H1 (cell line): ENCODE results near the gene PREX1. TPM values are rescaled to one million over a fixed set of nuclear protein-coding genes. Genes with fewer than 3 reads are reported as not detected.

Experiments
- CTCF ChIA-PET: fragments of 300-600 bp; sonication (Branson Sonifier 250); formaldehyde crosslinking; loops from one replicate; lab custom pipeline; 2021; ENCODE audit not compliant: partially characterized antibody; lab: Charles Lee
- POLR2A ChIA-PET: fragments of 300-600 bp; sonication (Branson Sonifier 250); formaldehyde crosslinking; loops from one replicate; lab custom pipeline; 2021; ENCODE audit warnings: inconsistent platforms; ENCODE audit not compliant: partially characterized antibody; lab: Charles Lee
- DNase-seq, 2 experiments: peaks; one replicate each; pipeline versions ENCODE4 v3.0.0 to v3.0.0-alpha.2; 2010 to 2022; ENCODE audit warnings: low spot score in 2 of 2, low read depth in 1 of 2, mixed read lengths in 1 of 2
- FAIRE-seq: peaks from 2 replicates; lab custom pipeline; 2011; peaks lifted over from hg19 to GRCh38; lab: Jason Lieb, UNC
- H2AFZ ChIP-seq: 2 replicates; pipeline ENCODE4 v1.8.1; 2012; ENCODE audit warnings: low read length, inconsistent platforms
- H2AK5ac ChIP-seq: 2 replicates; pipeline ENCODE4 v1.6.1; 2013; ENCODE audit warnings: low read depth, low read length
- H2BK120ac ChIP-seq: replicated peaks from 2 replicates; pipeline ENCODE3; 2013; ENCODE audit warnings: low read depth, low read length, inconsistent platforms
- H2BK12ac ChIP-seq: 2 replicates; pipeline ENCODE4 v1.6.1; 2013; ENCODE audit warnings: low read depth, low read length
- H2BK15ac ChIP-seq: 2 replicates; pipeline ENCODE4 v1.6.1; 2013; ENCODE audit warnings: low read length
- H2BK20ac ChIP-seq: 2 replicates; pipeline ENCODE4 v1.6.1; 2013; ENCODE audit warnings: low read length
- H2BK5ac ChIP-seq: 2 replicates; pipeline ENCODE4 v1.6.1; 2013; ENCODE audit warnings: low read depth, low read length
- H3K14ac ChIP-seq: 2 replicates; pipeline ENCODE4 v1.6.1; 2013; ENCODE audit warnings: inconsistent platforms; ENCODE audit not compliant: insufficient read length
- H3K18ac ChIP-seq: 2 replicates; pipeline ENCODE4 v1.6.1; 2013; ENCODE audit warnings: low read length; ENCODE audit errors: extremely low read depth
- H3K23ac ChIP-seq: 2 replicates; pipeline ENCODE4 v1.6.1; 2013; ENCODE audit warnings: inconsistent platforms; ENCODE audit not compliant: insufficient read length
- H3K23me2 ChIP-seq: 2 replicates; pipeline ENCODE4 v1.6.1; 2013; ENCODE audit warnings: low read depth, low read length
- H3K27ac ChIP-seq: 2 replicates; pipeline ENCODE4 v1.6.1; 2011; ENCODE audit warnings: low read depth, low read length, inconsistent platforms
- H3K27me3 ChIP-seq, 4 experiments: replicated peaks in 1 of 4; 1 replicate in 1 of 4; 2 replicates in 3 of 4; pipeline versions ENCODE4 v1.6.1 to v1.8.1; 2011 to 2013; ENCODE audit warnings: low read length in 3 of 4, mild to moderate bottlenecking in 3 of 4, inconsistent platforms in 2 of 4, mixed read lengths in 2 of 4, moderate library complexity in 1 of 4; ENCODE audit not compliant: control insufficient read depth in 3 of 4, insufficient read depth in 3 of 4; ENCODE audit errors: extremely low read depth in 1 of 4
- H3K36me3 ChIP-seq, 4 experiments: 2 replicates each; pipeline versions ENCODE4 v1.6.1 to v1.8.1; 2011 to 2013; ENCODE audit warnings: mild to moderate bottlenecking in 4 of 4, low read length in 3 of 4, moderate library complexity in 2 of 4, control low read depth in 1 of 4, inconsistent platforms in 1 of 4; ENCODE audit not compliant: insufficient read depth in 4 of 4, control insufficient read depth in 2 of 4
- H3K4ac ChIP-seq: replicated peaks from 2 replicates; pipeline ENCODE3; 2013; ENCODE audit warnings: low read length, low read depth, mixed read lengths, inconsistent platforms; ENCODE audit not compliant: insufficient read length
- H3K4me1 ChIP-seq, 4 experiments: replicated peaks in 1 of 4; 1 replicate in 1 of 4; 2 replicates in 3 of 4; pipeline versions ENCODE4 v1.6.1 to v1.8.1; 2011 to 2013; ENCODE audit warnings: low read length in 3 of 4, inconsistent platforms in 2 of 4, mixed read lengths in 1 of 4; ENCODE audit not compliant: insufficient read depth in 4 of 4, control insufficient read depth in 3 of 4
- H3K4me2 ChIP-seq, 2 experiments: 2 replicates each; pipeline versions ENCODE4 v1.6.1 to v1.8.1; 2011 to 2013; ENCODE audit warnings: low read depth in 2 of 2, low read length in 2 of 2, control low read depth in 1 of 2, inconsistent platforms in 1 of 2, mild to moderate bottlenecking in 1 of 2; ENCODE audit not compliant: insufficient read depth in 1 of 2
- H3K4me3 ChIP-seq, 4 experiments: fragments of 200-600, 300-600 bp in 1 of 4; sonication (generic), shearing (Covaris generic), sonication (Bioruptor Twin) in 1 of 4; 2 replicates each; pipeline versions ENCODE4 v1.5.1 to v1.8.1; 2011 to 2016; ENCODE audit warnings: low read length in 4 of 4, low read depth in 3 of 4, control low read depth in 2 of 4, inconsistent platforms in 2 of 4, mild to moderate bottlenecking in 2 of 4, mixed read lengths in 1 of 4, moderate library complexity in 1 of 4; ENCODE audit not compliant: insufficient read depth in 2 of 4; ENCODE audit errors: extremely low read depth in 1 of 4
- H3K56ac ChIP-seq: replicated peaks from 2 replicates; pipeline ENCODE3; 2013; ENCODE audit warnings: low read depth, mild to moderate bottlenecking, mixed read lengths, low read length, inconsistent platforms; ENCODE audit not compliant: insufficient read length
- H3K79me1 ChIP-seq: 2 replicates; pipeline ENCODE4 v1.6.1; 2013; ENCODE audit warnings: low read depth, low read length, control low read depth
- H3K79me2 ChIP-seq, 2 experiments: 2 replicates each; pipeline versions ENCODE4 v1.6.1 to v1.8.1; 2012 to 2013; ENCODE audit warnings: low read length in 2 of 2, mild to moderate bottlenecking in 2 of 2, inconsistent platforms in 1 of 2; ENCODE audit not compliant: insufficient read depth in 2 of 2, control insufficient read depth in 1 of 2
- H3K9ac ChIP-seq, 4 experiments: replicated peaks in 1 of 4; 1 replicate in 1 of 4; 2 replicates in 3 of 4; pipeline versions ENCODE4 v1.6.1 to v1.8.1; 2011 to 2013; ENCODE audit warnings: low read depth in 3 of 4, low read length in 3 of 4, control low read depth in 2 of 4, mild to moderate bottlenecking in 2 of 4, moderate library complexity in 2 of 4, inconsistent platforms in 1 of 4; ENCODE audit errors: extremely low read depth in 1 of 4
- H3K9me3 ChIP-seq, 2 experiments: 2 replicates each; pipeline versions ENCODE4 v1.6.1 to v1.8.1; 2012 to 2013; ENCODE audit warnings: mild to moderate bottlenecking in 2 of 2, moderate library complexity in 2 of 2, control low read depth in 1 of 2, inconsistent platforms in 1 of 2, low read depth in 1 of 2, low read length in 1 of 2, mixed read lengths in 1 of 2; ENCODE audit not compliant: insufficient read depth in 2 of 2
- H4K20me1 ChIP-seq, 2 experiments: replicated peaks in 1 of 2; 2 replicates each; pipeline versions ENCODE3 to v1.8.1; 2011 to 2013; ENCODE audit warnings: inconsistent platforms in 2 of 2, low read length in 2 of 2, mild to moderate bottlenecking in 1 of 2; ENCODE audit not compliant: insufficient read depth in 2 of 2, control insufficient read depth in 1 of 2
- H4K5ac ChIP-seq: 2 replicates; pipeline ENCODE4 v1.6.1; 2013; ENCODE audit warnings: low read length, low read depth, mixed read lengths, inconsistent platforms; ENCODE audit not compliant: insufficient read length
- H4K8ac ChIP-seq: 2 replicates; pipeline ENCODE4 v1.8.0; 2013; ENCODE audit warnings: mild to moderate bottlenecking, moderate library complexity, low read length, inconsistent platforms; ENCODE audit not compliant: insufficient read depth; ENCODE audit errors: extremely low read depth
- H4K91ac ChIP-seq: replicated peaks from 2 replicates; pipeline ENCODE3; 2013; ENCODE audit warnings: low read length, mixed read lengths, inconsistent platforms; ENCODE audit not compliant: insufficient read length
- BRCA1 ChIP-seq: IDR thresholded peaks from 2 replicates; pipeline ENCODE4 v1.6.1; 2012; ENCODE audit warnings: low read depth, low read length, improper control_type of control experiment
- CBX8 ChIP-seq: fragments of 300-800, 300-1000 bp; sonication (generic); IDR thresholded peaks from 2 replicates; pipeline ENCODE4 v1.7.1; 2016; ENCODE audit warnings: low read depth, low read length, borderline replicate concordance
- CTBP2 ChIP-seq: IDR thresholded peaks from 2 replicates; pipeline ENCODE4 v1.7.0; 2011; ENCODE audit warnings: borderline replicate concordance, mild to moderate bottlenecking, moderate library complexity, mixed read lengths, low read length; ENCODE audit not compliant: insufficient read depth, insufficient read length
- HDAC2 ChIP-seq, 2 experiments: fragments of 300-600 bp in 1 of 2; sonication (generic) in 1 of 2; IDR thresholded peaks; 2 replicates each; pipeline ENCODE4 v1.6.1; 2011 to 2012; ENCODE audit warnings: low read depth in 2 of 2, low read length in 2 of 2, mild to moderate bottlenecking in 2 of 2, moderate library complexity in 2 of 2, borderline replicate concordance in 1 of 2, inconsistent platforms in 1 of 2
- KDM1A ChIP-seq: fragments of 200-600, 300-600 bp; sonication (generic); IDR thresholded peaks from 2 replicates; pipeline ENCODE4 v1.7.1; 2016; ENCODE audit warnings: mild to moderate bottlenecking, low read length, borderline replicate concordance
- KDM5A ChIP-seq: fragments of 200-600 bp; IDR thresholded peaks from 2 replicates; pipeline ENCODE4 v1.7.1; 2012; ENCODE audit warnings: mild to moderate bottlenecking, low read length, inconsistent platforms, mixed read lengths
- RBBP5 ChIP-seq: IDR thresholded peaks from 2 replicates; pipeline ENCODE4 v1.7.1; 2012; ENCODE audit warnings: low read depth, mild to moderate bottlenecking, inconsistent platforms, low read length, moderate library complexity, borderline replicate concordance
- SIN3A ChIP-seq, 2 experiments: IDR thresholded peaks in 1 of 2; conservative IDR thresholded peaks in 1 of 2; 2 replicates each; pipeline ENCODE4 v1.6.1; 2011 to 2012; ENCODE audit warnings: low read length in 2 of 2, improper control_type of control experiment in 1 of 2, low read depth in 1 of 2, mild to moderate bottlenecking in 1 of 2
- TAF1 ChIP-seq: IDR thresholded peaks from 2 replicates; pipeline ENCODE4 v1.6.1; 2011; ENCODE audit warnings: mild to moderate bottlenecking, low read depth, low read length
- TCF12 ChIP-seq: IDR thresholded peaks from 2 replicates; pipeline ENCODE4 v1.6.1; 2011; ENCODE audit warnings: low read depth, mild to moderate bottlenecking, low read length
- WGBS, 2 experiments: shearing (Covaris generic) in 1 of 2; methylation state at CpG; one replicate each; pipeline versions ENCODE4 v1.1.6 to v1.1.7; 2013 to 2015; ENCODE audit warnings: low lambda C conversion rate in 2 of 2, mixed read lengths in 2 of 2, inconsistent platforms in 1 of 2, low coverage in 1 of 2, missing lambda C conversion rate in 1 of 2; ENCODE audit not compliant: insufficient replicate concordance in 2 of 2, insufficient coverage in 1 of 2, insufficient read length in 1 of 2; ENCODE audit errors: extremely low coverage in 1 of 2, missing lambda C conversion rate in 1 of 2; 5-methylcytosine and 5-hydroxymethylcytosine counted together
- polyA plus RNA-seq, 7 experiments: library from polyadenylated mRNA; depleted of rRNA in 3 of 7; stranded (reverse) in 5 of 7; unstranded in 2 of 7; fragments of >200 nt in 5 of 7; fragments of 200-250 nt in 2 of 7; gene quantifications; 1 replicate in 5 of 7; 2 replicates in 1 of 7; 4 replicates in 1 of 7; pipeline versions ENCODE4 v1.2.1 to v1.2.3, GENCODE V29; 2011 to 2013; ENCODE audit warnings: missing spikeins in 2 of 7, mixed read lengths in 2 of 7
- total RNA-seq: library from RNA; stranded (reverse); fragmentation: NEBNext Ultra II Directional; extraction: Animal tissue kit (Norgen Biotek cat#: 25700); gene quantifications from 2 replicates; pipeline ENCODE4 v1.2.1, GENCODE V29; 2021
- TF ChIP-seq, protein P1 (sequence below): IDR thresholded peaks from 2 replicates; pipeline ENCODE4 v1.6.1; 2011; ENCODE audit warnings: low read depth, mild to moderate bottlenecking, low read length; ENCODE audit not compliant: insufficient read depth

The PREX1 gene
- total and polyA plus RNA-seq, 2 of the 8 experiments (the other 6 are each of a cell fraction or from before 2014, with no cell fraction given): 10.7 to 12.8 TPM

DNA sequence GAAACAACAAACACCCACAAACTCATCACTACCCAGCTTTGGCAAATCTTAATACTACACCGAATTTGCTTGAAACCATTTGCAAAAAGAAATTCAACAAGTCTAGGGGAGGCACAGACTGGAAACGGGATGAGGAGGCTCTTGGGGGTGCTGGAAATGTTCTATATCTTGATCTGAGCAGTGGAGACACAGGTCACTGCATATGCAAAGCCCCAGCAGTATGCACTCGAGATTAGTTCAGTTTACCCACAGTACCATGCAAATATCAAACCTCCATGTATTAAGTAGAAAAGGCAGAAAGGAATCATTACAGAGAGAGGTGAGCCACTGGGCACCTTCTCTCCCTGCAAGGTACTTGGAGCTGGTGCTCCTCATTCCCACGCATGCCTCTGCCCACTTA, 75.9 kb downstream of the PREX1 start:
- H2AFZ ChIP-seq: no peak overlapping the region
- H2BK5ac ChIP-seq: peak overlapping the region; percentile 89; the same call in 1 of the 2 replicates
- H3K23me2 ChIP-seq: no peaks in the 10 kb centered on the region
- peak overlapping the region; percentile 32 for H3K4ac ChIP-seq
- DNase-seq (no peak), FAIRE-seq (no peak)
- H3K27ac ChIP-seq: no peak overlapping the region
- CTCF ChIA-PET: interaction anchor here (0.9 to 2.3 kb wide), 4 partner anchors 22 to 153 kb away, joined by 3 to 9 read pairs (median 5); no protein-coding TSS in a partner anchor
- H3K79me2 ChIP-seq: no peaks in the 10 kb centered on the region
- H3K23ac ChIP-seq: no peak overlapping the region
- no peaks in the 10 kb centered on the region for H3K36me3 ChIP-seq
- H3K4me2 ChIP-seq: peak overlapping the region; percentile 4 to 52; a peak in 1 of 4 replicates
- 61% methylated on average over 4 of the region's 4 CpGs; no CpG with 5 or more reads in 1 of the 2 experiments for WGBS, 2 experiments
- H4K5ac ChIP-seq: no peak overlapping the region
- H4K91ac ChIP-seq: peak overlapping the region; percentile 36
- H2BK15ac ChIP-seq: no peak overlapping the region
- H3K9ac ChIP-seq: no peak overlapping the region; a peak in 1 of 7 replicates
- H3K27me3 ChIP-seq: peaks cover 0 to 3% (median 1%) of the 10 kb centered on the region in 4 experiments; a peak in 3 of 7 replicates
- H4K20me1 ChIP-seq: peaks cover 0 to 1% of the 10 kb centered on the region in 2 experiments
- peak overlapping the region; percentile 7 for H2BK120ac ChIP-seq
- H2BK12ac ChIP-seq: peak overlapping the region; percentile 96; the same call in 1 of the 2 replicates
- H3K4me3 ChIP-seq: no peak overlapping the region; a peak in 1 of 8 replicates
- H3K14ac ChIP-seq: no peak overlapping the region
- peaks cover 2% of the 10 kb centered on the region; the same call in 1 of the 2 replicates for H3K79me1 ChIP-seq
- H2BK20ac ChIP-seq: peak overlapping the region; percentile 74; the same call in 1 of the 2 replicates
- no peak overlapping the region for H4K8ac ChIP-seq
- H3K56ac ChIP-seq: no peak overlapping the region
- POLR2A ChIA-PET: interaction anchor here (1.4 to 3.4 kb wide), 2 partner anchors 10 to 18 kb away, joined by 4 to 10 read pairs; no protein-coding TSS in a partner anchor
- peak overlapping the region; percentile 98 for H2AK5ac ChIP-seq
- H3K9me3 ChIP-seq: peaks cover 0 to 8% of the 10 kb centered on the region in 2 experiments; a peak in 1 of 4 replicates
- H3K18ac ChIP-seq: 0 out of 2 replicates have a peak overlapping the region, but pooled peaks have one; percentile 40
- peaks cover 19 to 46% (median 28%) of the 10 kb centered on the region in 4 experiments for H3K4me1 ChIP-seq
- TF ChIP-seq CTBP2: no peak
- no peak for TF ChIP-seq TCF12
- TF ChIP-seq BRCA1: no peak
- no peak for TF ChIP-seq KDM1A
- no peak for TF ChIP-seq TAF1
- no peak for TF ChIP-seq RBBP5
- no peak for TF ChIP-seq HDAC2 (IDR thresholded peaks at IDR 0.05; ENCODE audit: borderline replicate concordance in 1 of 2, low read depth in 2 of 2, low read length in 2 of 2)
- no peak for TF ChIP-seq KDM5A
- no peak for TF ChIP-seq SIN3A (conservative IDR thresholded peaks at IDR 0.05 in 1 of 2, IDR thresholded peaks at IDR 0.05 in 1 of 2; ENCODE audit: low read depth in 1 of 2, low read length in 2 of 2)
- TF ChIP-seq, protein P1, sequence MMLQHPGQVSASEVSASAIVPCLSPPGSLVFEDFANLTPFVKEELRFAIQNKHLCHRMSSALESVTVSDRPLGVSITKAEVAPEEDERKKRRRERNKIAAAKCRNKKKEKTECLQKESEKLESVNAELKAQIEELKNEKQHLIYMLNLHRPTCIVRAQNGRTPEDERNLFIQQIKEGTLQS: no peak
- TF ChIP-seq CBX8: no peak
